HG02642 (cell line): ENCODE data around the gene MTHFS.

Experiments
- ATAC-seq: cut with Tn5 transposase; IDR thresholded peaks from one replicate; pipeline ENCODE4 v1.9.1; 2021; ENCODE audit warnings: mild to moderate bottlenecking; ENCODE audit not compliant: unreplicated experiment, poor library complexity

MTHFS gene

DNA sequence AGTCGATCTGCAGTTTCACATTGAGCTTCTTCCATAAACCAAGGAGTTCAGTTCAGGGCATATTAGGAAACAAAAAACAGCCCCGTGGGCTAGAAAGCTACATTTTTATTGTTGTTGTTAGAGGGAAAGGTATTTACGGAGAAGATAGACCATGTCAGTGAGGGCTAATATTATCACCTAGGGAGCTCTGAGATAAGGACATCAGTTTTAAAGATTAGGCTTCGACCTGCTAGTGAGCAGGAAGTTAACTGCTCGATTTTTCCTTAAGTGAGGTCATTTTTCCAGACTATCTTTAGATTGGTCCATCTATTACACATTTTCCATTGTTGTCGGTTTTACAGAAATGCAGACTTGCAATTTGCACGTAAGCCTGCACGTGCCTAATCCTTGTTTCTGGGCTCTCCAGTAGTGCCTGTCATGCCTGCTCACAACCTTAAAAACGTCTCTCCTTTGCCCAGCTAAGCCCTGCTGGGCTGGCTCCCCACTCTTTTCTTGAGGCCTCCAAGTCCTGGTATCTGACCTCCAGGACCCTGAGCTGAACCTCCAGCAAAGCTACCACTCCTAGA, 72.6 kb downstream of the MTHFS start:
- ATAC-seq = no peak

DNA sequence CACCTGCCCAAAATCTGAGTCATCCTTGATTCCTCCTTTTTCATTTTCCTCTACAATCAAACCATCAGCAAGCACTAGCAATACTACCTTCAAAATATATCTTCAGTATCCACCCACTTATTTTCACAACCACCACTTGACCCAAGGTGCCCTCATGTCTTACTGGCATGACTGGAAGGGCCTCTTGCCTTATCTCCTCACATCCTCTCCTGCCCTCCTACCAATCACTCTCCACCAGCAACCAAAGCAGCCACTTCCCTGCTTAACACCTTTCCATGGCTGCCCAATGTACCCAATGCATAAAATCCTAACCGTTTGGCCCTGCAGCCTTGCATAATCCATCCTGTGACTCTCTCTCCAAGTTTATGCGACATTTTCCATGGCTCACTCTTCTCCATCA, 76.0 kb downstream of the MTHFS start:
- no peak for ATAC-seq

DNA sequence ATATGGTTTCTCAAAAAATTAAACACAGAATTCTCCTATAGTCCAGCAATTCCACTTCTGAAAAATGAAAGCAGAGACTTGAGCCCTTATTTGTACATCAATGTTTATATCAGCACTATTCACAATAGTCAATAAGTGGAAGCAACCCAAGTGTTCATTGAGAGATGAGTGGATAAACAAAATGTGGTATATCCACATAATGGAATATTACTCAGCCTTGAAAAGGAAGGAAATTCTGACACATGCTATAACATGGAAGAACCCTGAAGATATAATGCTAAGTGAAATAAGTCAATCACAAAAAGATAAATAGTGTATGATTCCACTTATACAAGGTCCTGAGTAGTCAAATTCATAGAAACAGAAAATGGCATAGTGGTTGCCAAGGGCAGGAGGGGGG, 76.6 kb downstream of the MTHFS start:
- ATAC-seq = no peak

GRCh38 chr15:79816571-79816970, 80.2 kb downstream of the MTHFS start:
- ATAC-seq = no peak

GRCh38 chr15:79815468-79815867, 81.3 kb downstream of the MTHFS start:
- no peak for ATAC-seq

DNA sequence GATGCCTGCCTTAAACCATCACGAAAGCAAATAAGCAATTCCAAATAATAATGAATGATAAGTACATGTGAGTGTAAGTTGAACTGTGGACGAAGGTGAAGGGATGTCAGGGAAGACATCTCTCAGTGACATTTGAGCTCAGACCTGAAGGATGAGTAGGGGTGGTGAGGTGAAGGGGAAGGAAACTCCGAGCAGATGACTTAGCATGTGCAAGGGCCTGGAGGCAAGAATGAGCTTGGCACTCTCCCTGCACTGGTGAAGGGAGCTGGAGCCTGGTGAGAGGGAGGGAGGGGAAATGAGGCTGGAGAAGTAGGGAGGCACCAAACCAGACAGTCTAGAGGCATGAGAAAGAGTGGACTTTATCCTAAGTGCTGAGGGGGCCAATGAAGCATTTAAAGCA, 84.3 kb downstream of the MTHFS start:
- no peak for ATAC-seq

DNA sequence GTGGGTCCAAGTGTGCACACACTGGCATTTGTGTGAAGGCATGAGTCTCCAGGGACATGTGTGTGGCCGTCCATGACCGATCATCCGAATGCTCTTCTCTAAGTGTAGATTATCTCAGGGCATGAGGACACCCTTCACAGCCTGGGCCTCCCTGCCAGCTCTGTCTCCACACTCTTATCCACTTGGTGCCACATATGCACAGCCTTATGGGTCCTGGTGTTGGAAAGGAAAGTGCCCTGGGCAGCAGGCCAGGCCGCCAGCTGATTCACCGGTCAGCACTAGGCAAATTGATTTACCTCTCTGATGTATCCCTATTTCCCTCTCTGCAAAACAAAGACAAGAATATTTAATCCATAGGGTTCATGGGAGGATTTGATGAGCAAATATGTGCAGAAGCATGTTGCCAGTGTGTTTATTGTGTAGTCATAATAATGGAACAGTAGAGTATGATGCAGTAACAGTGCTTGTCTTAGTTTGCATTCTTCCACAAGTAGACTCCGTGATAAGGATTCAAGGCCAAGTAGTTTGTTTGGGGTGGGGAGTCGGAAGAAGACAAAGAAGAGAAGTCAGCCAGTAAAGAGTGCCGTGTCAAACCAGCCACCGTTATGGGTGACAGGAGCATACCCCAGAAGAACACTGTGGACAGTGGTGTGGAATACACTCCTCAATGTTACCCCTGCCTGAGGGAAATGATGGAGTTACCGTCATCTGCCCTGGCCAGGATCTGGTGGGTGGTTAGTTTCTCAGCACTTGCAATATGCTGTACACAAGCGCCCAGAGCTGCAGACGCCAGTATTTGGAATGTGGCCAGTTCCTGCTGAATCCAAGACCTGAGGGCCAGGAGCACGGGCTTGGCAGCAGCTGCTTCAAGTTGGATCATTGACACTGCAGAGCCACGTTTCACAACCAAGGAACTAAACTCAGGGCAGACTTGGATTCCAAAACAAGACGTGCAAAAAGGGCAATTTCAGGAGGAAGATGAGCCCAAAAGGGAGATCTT, 85.1 kb downstream of the MTHFS start:
- ATAC-seq = no peak

DNA sequence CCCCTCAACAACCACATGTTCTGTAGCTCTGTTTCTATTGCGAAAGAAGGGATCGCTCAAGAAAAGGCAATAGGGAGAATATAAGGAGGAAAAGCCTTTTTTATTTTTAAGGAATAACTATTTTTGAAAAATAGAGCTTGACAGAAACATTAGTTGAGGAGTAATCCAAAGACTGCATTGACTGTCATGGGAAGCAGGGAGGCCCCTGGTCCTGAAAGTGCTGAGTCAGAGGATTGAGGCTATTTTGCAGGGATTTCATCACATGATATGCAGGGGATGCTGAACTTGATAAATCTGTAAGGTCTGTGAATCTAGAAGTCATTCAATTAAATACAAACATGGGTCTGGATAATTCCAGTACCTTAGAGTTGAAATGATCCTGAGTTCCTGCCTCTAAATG, 92.0 kb downstream of the MTHFS start:
- no peak for ATAC-seq

GRCh38 chr15:79798311-79798710, 98.5 kb downstream of the MTHFS start:
- ATAC-seq = no peak
